HG03139 (cell line): ENCODE data around the gene LCE7A.

Experiments used
- ATAC-seq: cut with Tn5 transposase; IDR thresholded peaks from one replicate; pipeline ENCODE4 v1.9.1; 2021; ENCODE audit not compliant: unreplicated experiment

Gene LCE7A

GRCh38 chr1:152879559-152880198 lies 19.9 kb downstream of the LCE7A start:
- no peak for ATAC-seq

GRCh38 chr1:152880316-152880715 lies 20.5 kb downstream of the LCE7A start:
- ATAC-seq = no peak

GRCh38 chr1:152880907-152881306 lies 21.1 kb downstream of the LCE7A start:
- ATAC-seq = no peak

GRCh38 chr1:152884085-152884484 lies 24.3 kb downstream of the LCE7A start:
- ATAC-seq = no peak

GRCh38 chr1:152884506-152884905 lies 24.7 kb downstream of the LCE7A start:
- ATAC-seq = no peak

GRCh38 chr1:152884966-152885624 lies 25.3 kb downstream of the LCE7A start:
- ATAC-seq = no peak

GRCh38 chr1:152886085-152886484 lies 26.3 kb downstream of the LCE7A start:
- no peak for ATAC-seq

- no peak for ATAC-seq
Measured at GRCh38 chr1:152886758-152887409, 27.1 kb downstream of the LCE7A start.

- ATAC-seq = no peak
Measured at GRCh38 chr1:152888126-152888525, 28.3 kb downstream of the LCE7A start.

- ATAC-seq = no peak
Measured at GRCh38 chr1:152899027-152899426, 39.2 kb downstream of the LCE7A start.

GRCh38 chr1:152899883-152900282 lies 40.1 kb downstream of the LCE7A start:
- ATAC-seq = no peak

- ATAC-seq = no peak
Measured at GRCh38 chr1:152901631-152902030, 41.8 kb downstream of the LCE7A start.

GRCh38 chr1:152902636-152903035 lies 42.8 kb downstream of the LCE7A start:
- ATAC-seq = no peak

GRCh38 chr1:152904688-152905440 lies 45.1 kb downstream of the LCE7A start:
- ATAC-seq = no peak

GRCh38 chr1:152906023-152906565 lies 46.3 kb downstream of the LCE7A start:
- ATAC-seq = no peak

- no peak for ATAC-seq
Measured at GRCh38 chr1:152907686-152908601, 48.1 kb downstream of the LCE7A start, which contains the start of gene IVL. Gene IVL (plus strand): TSS chr1:152908546. CDS start chr1:152909798, 1,252 bp downstream.

GRCh38 chr1:152909206-152909605 lies 49.4 kb downstream of the LCE7A start:
- no peak for ATAC-seq
